NOMO-1 (cell line): ENCODE results near the gene AUTS2.

ENCODE experiments used
- DNase-seq, 2 experiments: peaks; one replicate each; lab custom pipeline; 2025; ENCODE audit not compliant: unreplicated experiment in 2 of 2; lab: John Stamatoyannopoulos, UW

AUTS2 gene

GRCh38 chr7:69879989-69880388 lies 281.7 kb downstream of the AUTS2 start:
- DNase-seq, result no peak

GRCh38 chr7:69880840-69881239 lies 282.6 kb downstream of the AUTS2 start:
- no peak for DNase-seq

- DNase-seq, result no peak
Measured at GRCh38 chr7:69882269-69882668, 284.0 kb downstream of the AUTS2 start.

GRCh38 chr7:69883399-69883891 lies 285.2 kb downstream of the AUTS2 start:
- DNase-seq, result no peak

GRCh38 chr7:69885431-69885830 lies 287.2 kb downstream of the AUTS2 start:
- DNase-seq, result no peak

- DNase-seq, result no peak
Measured at GRCh38 chr7:69889338-69889975, 291.2 kb downstream of the AUTS2 start.

- DNase-seq, result no peak
Measured at GRCh38 chr7:69889976-69890351, 291.7 kb downstream of the AUTS2 start.

GRCh38 chr7:69892790-69893189 lies 294.5 kb downstream of the AUTS2 start:
- DNase-seq, result no peak

- no peak for DNase-seq
Measured at GRCh38 chr7:69893906-69894305, 295.6 kb downstream of the AUTS2 start.

- no peak for DNase-seq
Measured at GRCh38 chr7:69895446-69895845, 297.2 kb downstream of the AUTS2 start.

GRCh38 chr7:69896121-69896520 lies 297.8 kb downstream of the AUTS2 start:
- DNase-seq, result no peak

- DNase-seq, result no peak
Measured at GRCh38 chr7:69898189-69898588, 299.9 kb downstream of the AUTS2 start.

GRCh38 chr7:69903410-69903809 lies 305.1 kb downstream of the AUTS2 start:
- DNase-seq, result no peak

GRCh38 chr7:69906283-69906995 lies 308.2 kb downstream of the AUTS2 start:
- DNase-seq, result no peak

- DNase-seq, result no peak
Measured at GRCh38 chr7:69907720-69908119, 309.4 kb downstream of the AUTS2 start.

- DNase-seq, result no peak
Measured at GRCh38 chr7:69908454-69908853, 310.2 kb downstream of the AUTS2 start.

GRCh38 chr7:69910150-69910549 lies 311.9 kb downstream of the AUTS2 start:
- no peak for DNase-seq

- no peak for DNase-seq
Measured at GRCh38 chr7:69911337-69911736, 313.1 kb downstream of the AUTS2 start.

- no peak for DNase-seq
Measured at GRCh38 chr7:69912141-69912540, 313.9 kb downstream of the AUTS2 start.

- DNase-seq, result no peak
Measured at GRCh38 chr7:69912846-69913245, 314.6 kb downstream of the AUTS2 start.

GRCh38 chr7:69919426-69920111 lies 321.3 kb downstream of the AUTS2 start:
- no peak for DNase-seq

- no peak for DNase-seq
Measured at GRCh38 chr7:69920797-69921196, 322.5 kb downstream of the AUTS2 start.
